Measurements from ENCODE around the gene USP25.

The USP25 gene

DNA sequence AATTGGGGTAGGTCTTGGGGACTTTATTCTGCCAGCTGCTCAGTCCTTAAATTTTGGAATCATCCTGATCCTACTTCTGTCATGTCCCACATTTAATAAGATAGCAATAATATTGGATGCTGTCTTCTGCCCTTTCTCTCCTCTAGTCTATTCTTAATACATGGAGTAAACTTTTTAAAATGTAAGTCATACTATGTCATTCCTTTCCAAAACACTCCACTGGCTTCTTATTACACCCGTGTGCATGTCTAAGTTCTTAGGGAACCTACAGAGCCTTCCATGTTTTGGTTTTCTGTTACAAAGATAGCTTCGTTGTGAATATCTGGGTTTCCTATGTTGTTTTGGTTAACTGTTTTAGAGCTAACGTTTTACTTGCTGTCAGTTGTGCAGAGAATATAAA is 35.1 kb downstream of the USP25 start:
- H3K4me3 ChIP-seq (ENCODE audit: low read depth, low read length), result no peak overlapping the region
- DNase-seq (ENCODE audit: low read depth), result no peak
- TF ChIP-seq, protein P1, sequence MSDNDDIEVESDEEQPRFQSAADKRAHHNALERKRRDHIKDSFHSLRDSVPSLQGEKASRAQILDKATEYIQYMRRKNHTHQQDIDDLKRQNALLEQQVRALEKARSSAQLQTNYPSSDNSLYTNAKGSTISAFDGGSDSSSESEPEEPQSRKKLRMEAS (IDR thresholded peaks at IDR 0.05; ENCODE audit: low read depth, low read length), result no peak
- TF ChIP-seq, protein P2, sequence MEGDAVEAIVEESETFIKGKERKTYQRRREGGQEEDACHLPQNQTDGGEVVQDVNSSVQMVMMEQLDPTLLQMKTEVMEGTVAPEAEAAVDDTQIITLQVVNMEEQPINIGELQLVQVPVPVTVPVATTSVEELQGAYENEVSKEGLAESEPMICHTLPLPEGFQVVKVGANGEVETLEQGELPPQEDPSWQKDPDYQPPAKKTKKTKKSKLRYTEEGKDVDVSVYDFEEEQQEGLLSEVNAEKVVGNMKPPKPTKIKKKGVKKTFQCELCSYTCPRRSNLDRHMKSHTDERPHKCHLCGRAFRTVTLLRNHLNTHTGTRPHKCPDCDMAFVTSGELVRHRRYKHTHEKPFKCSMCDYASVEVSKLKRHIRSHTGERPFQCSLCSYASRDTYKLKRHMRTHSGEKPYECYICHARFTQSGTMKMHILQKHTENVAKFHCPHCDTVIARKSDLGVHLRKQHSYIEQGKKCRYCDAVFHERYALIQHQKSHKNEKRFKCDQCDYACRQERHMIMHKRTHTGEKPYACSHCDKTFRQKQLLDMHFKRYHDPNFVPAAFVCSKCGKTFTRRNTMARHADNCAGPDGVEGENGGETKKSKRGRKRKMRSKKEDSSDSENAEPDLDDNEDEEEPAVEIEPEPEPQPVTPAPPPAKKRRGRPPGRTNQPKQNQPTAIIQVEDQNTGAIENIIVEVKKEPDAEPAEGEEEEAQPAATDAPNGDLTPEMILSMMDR (IDR thresholded peaks at IDR 0.05; ENCODE audit: low read depth, low read length), result no peak
- TF ChIP-seq MYC (IDR thresholded peaks at IDR 0.05; ENCODE audit: low read depth, low read length), result no peak
- TF ChIP-seq POLR2A (IDR thresholded peaks at IDR 0.05; ENCODE audit: extremely low read depth, insufficient read length), result no peak

- H3K4me3 ChIP-seq (ENCODE audit: low read depth, low read length), result no peak overlapping the region
- DNase-seq (ENCODE audit: low read depth), result no peak
- TF ChIP-seq MYC (IDR thresholded peaks at IDR 0.05; ENCODE audit: low read depth, low read length) (no peak), POLR2A (IDR thresholded peaks at IDR 0.05; ENCODE audit: extremely low read depth, insufficient read length) (no peak)
- TF ChIP-seq, protein P1 (IDR thresholded peaks at IDR 0.05; ENCODE audit: low read depth, low read length), result no peak
- TF ChIP-seq, protein P2 (IDR thresholded peaks at IDR 0.05; ENCODE audit: low read depth, low read length), result no peak
These were observed 37.3 kb downstream of the USP25 start for GRCh38 chr21:15766952-15767603.

DNA sequence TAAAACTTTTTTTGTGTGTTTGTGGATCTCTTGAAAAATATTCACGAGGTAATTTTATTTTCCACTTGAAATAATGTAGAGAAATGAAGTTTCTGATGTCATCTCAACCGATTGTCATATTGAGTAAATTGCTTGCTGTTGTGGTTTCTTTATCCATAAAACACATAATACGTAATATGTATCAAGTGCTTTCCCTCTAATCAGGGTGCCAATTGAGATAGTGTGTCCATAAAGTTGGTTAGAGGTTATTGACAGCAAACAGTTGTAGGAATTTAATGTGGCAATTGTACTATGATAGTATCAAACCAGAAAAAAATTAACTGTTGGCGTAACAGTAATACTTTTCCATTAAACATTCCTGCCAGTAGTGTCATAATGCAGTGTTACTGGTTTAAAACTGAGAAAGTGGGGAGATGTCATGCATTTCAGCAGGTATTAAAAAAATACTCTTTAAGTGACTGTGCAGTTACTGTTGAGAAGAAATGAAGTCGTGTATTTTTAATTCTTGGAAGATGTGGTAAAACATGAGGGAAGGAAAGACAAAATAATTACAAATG is 38.3 kb downstream of the USP25 start:
- no peak for DNase-seq (ENCODE audit: low read depth)
- no peak for TF ChIP-seq MYC (IDR thresholded peaks at IDR 0.05; ENCODE audit: low read depth, low read length)
- TF ChIP-seq, protein P2 (IDR thresholded peaks at IDR 0.05; ENCODE audit: low read depth, low read length), result no peak
- no peak for TF ChIP-seq POLR2A (IDR thresholded peaks at IDR 0.05; ENCODE audit: extremely low read depth, insufficient read length)
- TF ChIP-seq, protein P1 (IDR thresholded peaks at IDR 0.05; ENCODE audit: low read depth, low read length), result no peak

GRCh38 chr21:15768853-15769252 is 39.1 kb downstream of the USP25 start:
- no peak for DNase-seq (ENCODE audit: low read depth)
- H3K4me3 ChIP-seq (ENCODE audit: low read depth, low read length), result no peak overlapping the region
- TF ChIP-seq MYC (IDR thresholded peaks at IDR 0.05; ENCODE audit: low read depth, low read length), result no peak
- TF ChIP-seq, protein P1 (IDR thresholded peaks at IDR 0.05; ENCODE audit: low read depth, low read length), result no peak
- TF ChIP-seq, protein P2 (IDR thresholded peaks at IDR 0.05; ENCODE audit: low read depth, low read length), result no peak
- TF ChIP-seq POLR2A (IDR thresholded peaks at IDR 0.05; ENCODE audit: extremely low read depth, insufficient read length), result no peak

More for the DNA sequence above, 38.3 kb downstream of the USP25 start:
- no peak overlapping the region for H3K4me3 ChIP-seq (ENCODE audit: low read depth, low read length)

GRCh38 chr21:15771311-15771710 is 41.5 kb downstream of the USP25 start:
- no peak overlapping the region for H3K4me3 ChIP-seq (ENCODE audit: low read depth, low read length)
- DNase-seq (ENCODE audit: low read depth), result no peak
- no peak for TF ChIP-seq MYC (IDR thresholded peaks at IDR 0.05; ENCODE audit: low read depth, low read length)
- TF ChIP-seq, protein P1 (IDR thresholded peaks at IDR 0.05; ENCODE audit: low read depth, low read length), result no peak
- TF ChIP-seq POLR2A (IDR thresholded peaks at IDR 0.05; ENCODE audit: extremely low read depth, insufficient read length), result no peak
- TF ChIP-seq, protein P2 (IDR thresholded peaks at IDR 0.05; ENCODE audit: low read depth, low read length), result no peak
